GM12875 (cell line): ENCODE data around the gene TYMS.

Experiments
- H3K4me3 ChIP-seq: one replicate; pipeline ENCODE4 v1.5.1; 2011; ENCODE audit warnings: low read depth, low read length, control low read depth
- TF ChIP-seq, protein P1 (sequence below): IDR thresholded peaks from 2 replicates; pipeline ENCODE4 v1.5.1; 2011; ENCODE audit warnings: low read depth, mild to moderate bottlenecking, control low read depth, inconsistent platforms, low read length, moderate library complexity, borderline replicate concordance; ENCODE audit not compliant: insufficient read depth

Gene TYMS

DNA sequence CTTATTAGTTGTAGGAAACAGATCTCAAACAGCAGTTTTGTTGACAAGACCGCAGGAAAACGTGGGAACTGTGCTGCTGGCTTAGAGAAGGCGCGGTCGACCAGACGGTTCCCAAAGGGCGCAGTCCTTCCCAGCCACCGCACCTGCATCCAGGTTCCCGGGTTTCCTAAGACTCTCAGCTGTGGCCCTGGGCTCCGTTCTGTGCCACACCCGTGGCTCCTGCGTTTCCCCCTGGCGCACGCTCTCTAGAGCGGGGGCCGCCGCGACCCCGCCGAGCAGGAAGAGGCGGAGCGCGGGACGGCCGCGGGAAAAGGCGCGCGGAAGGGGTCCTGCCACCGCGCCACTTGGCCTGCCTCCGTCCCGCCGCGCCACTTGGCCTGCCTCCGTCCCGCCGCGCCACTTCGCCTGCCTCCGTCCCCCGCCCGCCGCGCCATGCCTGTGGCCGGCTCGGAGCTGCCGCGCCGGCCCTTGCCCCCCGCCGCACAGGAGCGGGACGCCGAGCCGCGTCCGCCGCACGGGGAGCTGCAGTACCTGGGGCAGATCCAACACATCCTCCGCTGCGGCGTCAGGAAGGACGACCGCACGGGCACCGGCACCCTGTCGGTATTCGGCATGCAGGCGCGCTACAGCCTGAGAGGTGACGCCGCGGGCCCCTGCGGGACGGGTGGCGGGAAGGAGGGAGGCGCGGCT is at the start of gene TYMS:
TYMS (plus strand) TSS at position 343 of the 690 bp plus-strand sequence; CDS start at position 433, 90 bp downstream.
- TF ChIP-seq, protein P1, sequence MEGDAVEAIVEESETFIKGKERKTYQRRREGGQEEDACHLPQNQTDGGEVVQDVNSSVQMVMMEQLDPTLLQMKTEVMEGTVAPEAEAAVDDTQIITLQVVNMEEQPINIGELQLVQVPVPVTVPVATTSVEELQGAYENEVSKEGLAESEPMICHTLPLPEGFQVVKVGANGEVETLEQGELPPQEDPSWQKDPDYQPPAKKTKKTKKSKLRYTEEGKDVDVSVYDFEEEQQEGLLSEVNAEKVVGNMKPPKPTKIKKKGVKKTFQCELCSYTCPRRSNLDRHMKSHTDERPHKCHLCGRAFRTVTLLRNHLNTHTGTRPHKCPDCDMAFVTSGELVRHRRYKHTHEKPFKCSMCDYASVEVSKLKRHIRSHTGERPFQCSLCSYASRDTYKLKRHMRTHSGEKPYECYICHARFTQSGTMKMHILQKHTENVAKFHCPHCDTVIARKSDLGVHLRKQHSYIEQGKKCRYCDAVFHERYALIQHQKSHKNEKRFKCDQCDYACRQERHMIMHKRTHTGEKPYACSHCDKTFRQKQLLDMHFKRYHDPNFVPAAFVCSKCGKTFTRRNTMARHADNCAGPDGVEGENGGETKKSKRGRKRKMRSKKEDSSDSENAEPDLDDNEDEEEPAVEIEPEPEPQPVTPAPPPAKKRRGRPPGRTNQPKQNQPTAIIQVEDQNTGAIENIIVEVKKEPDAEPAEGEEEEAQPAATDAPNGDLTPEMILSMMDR = peak; percentile 16; the same call in 1 of the 2 replicates
- H3K4me3 ChIP-seq = peak within 1 kb of the TSS; percentile 93

DNA sequence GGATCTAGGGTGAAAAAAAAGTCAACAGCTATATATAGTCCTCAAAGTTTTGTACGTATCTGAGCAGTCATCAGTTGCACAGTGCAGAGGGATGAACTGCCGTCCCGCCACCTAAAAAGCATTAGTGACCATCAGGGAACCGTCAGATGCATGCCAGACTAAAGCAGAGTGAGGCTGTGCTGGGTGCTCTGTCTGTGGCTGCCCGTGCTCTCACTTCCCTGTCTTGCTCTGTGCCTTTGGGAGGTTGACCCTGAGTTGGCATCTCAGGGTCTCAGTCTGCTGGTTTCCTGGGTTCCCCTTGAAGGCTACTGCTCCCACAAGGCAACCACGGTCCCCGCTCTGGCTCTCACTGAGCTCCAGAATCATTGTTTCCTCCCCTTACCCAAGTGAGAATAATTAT is 49.5 kb upstream of the TYMS start:
- TF ChIP-seq, protein P1 = no peak
- no peak overlapping the region for H3K4me3 ChIP-seq

DNA sequence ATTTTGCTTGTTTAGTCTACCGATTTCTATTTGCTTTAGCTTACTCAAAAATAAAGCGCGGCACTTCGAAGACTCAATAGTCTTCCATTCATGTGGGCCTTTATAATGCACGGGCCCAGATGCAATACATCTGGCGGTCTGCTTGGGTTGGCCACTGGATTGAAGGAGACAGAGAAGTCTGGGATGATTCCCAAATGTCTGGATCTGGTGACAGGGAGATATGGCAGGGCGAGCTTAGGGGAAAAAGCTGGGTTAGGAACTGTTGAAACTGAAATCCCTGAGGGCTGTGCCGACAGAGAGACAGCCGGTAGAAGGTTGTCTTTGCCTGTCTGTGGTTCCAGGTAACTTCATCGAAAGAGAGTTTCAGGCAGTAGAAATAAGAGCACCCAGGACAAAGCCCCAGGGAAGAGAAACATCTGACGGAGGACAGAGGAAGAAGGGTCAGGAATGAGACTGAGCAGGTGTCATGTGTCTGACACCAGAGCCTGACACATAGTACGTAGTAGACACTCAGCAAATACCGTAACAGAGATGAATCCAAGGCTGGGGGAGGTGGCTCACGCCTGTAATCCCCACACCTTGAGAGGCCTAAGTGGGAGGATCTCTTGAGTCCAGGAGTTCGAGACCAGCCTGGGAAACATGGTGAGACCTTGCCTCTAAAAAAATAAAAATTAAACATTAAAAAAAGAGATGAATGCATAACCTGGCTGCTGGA is 47.1 kb upstream of the TYMS start:
- TF ChIP-seq, protein P1 = no peak

DNA sequence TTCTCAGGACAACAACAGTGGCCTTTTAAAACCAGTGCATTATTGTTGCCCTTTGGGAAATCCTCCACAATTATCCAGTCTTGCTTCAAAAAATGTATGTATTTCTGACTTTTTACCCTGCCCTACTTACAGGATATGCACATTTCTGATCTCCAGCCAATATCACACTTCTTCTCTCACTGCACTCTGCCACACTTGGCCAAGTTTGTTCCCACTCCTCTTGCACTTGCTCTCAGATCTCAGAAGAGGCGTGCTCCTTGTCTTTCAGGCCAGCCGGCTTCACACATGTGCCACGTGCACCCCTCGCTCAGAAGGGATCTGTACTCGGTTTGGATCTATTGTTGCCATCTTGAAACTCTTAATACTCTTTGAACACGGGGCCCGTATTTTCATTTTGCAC is 45.3 kb upstream of the TYMS start:
- H3K4me3 ChIP-seq = no peak overlapping the region
- TF ChIP-seq, protein P1 = no peak

More for the DNA sequence above, 47.1 kb upstream of the TYMS start:
- H3K4me3 ChIP-seq = no peak overlapping the region

DNA sequence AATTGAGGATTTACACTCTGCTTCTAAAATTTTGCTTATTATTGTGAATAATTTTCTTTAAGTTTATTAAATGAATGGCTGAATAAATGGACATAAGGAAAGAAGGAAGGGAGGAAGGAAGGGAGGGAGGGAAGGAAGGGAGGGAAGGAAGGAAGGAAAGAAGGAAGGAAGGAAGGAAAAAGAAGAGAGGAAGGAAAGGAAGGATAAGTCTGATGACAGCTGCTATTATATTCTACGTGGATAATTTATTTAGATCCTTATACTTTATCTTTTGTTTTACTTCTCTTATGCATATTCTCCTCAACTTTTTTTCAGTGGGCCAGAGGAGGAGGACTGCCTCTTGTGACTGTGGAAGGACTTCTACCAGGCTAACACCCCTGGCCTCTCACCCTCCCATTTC is 43.3 kb upstream of the TYMS start:
- TF ChIP-seq, protein P1 = no peak
- no peak overlapping the region for H3K4me3 ChIP-seq

DNA sequence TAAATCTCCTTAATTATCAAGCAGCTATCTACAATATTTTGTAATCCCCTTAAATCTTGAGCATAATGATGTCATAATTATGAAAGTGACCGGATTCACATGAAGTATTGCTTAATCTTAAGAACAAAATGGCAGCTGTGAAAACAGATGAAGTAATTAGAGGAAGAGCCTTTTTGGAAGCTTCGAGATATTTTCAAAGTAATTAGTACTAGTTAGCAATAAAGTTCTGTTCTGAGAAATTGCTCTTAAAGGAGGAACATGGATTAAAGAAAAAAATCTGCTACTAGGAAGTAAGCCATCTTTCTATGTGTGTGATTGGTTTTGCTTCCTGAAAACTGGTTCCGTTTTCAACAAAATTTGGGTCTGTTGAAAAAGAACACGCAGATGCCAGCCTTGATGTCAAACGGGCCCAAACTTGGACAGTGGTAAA is 42.3 kb upstream of the TYMS start:
- H3K4me3 ChIP-seq = no peak overlapping the region
- TF ChIP-seq, protein P1 = no peak

DNA sequence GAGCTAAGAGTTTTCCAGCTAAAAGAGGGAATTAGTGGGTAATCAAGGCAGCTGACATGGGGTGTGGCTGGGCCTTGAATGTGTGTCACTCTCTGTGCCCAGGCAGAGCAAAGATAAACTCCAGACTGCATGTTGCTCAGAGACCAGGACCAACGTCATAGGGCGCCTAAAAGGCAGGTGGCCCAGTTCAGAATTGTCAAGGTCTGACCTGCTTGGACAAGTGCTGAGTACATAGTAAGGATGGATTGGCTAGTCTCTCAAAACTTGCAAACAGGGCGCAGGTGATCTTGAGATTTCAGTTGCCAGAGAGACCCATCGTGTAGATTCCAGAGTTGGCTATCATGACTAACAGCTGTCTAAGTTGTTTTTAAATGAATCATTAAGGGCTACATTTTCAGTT is 41.7 kb upstream of the TYMS start:
- TF ChIP-seq, protein P1 = no peak
- no peak overlapping the region for H3K4me3 ChIP-seq
